Fibroblast of lung (primary cell): Measurements from ENCODE around the gene HOXA13. TPM values are rescaled to one million over a fixed set of nuclear protein-coding genes. Genes with fewer than 3 reads are reported as not detected.
A peak's percentile ranks its signal among the peaks of the same experiment; 100 is the strongest.

Experiments used
- DNase-seq, 2 donors: peaks; one replicate each; pipeline versions ENCODE4 v3.0.0 to v3.0.0-alpha.2; 2010; ENCODE audit warnings: low read depth in 2 of 2
- H2AFZ ChIP-seq: 2 replicates; pipeline ENCODE4 v1.5.1; 2012; ENCODE audit warnings: low read length, control low read depth, inconsistent platforms
- H3K27ac ChIP-seq: 2 replicates; pipeline ENCODE4 v1.5.1; 2011; ENCODE audit warnings: low read length, control low read depth; ENCODE audit not compliant: insufficient read depth
- H3K27me3 ChIP-seq: 2 replicates; pipeline ENCODE4 v1.5.1; 2011; ENCODE audit warnings: mild to moderate bottlenecking, low read length; ENCODE audit not compliant: control insufficient read depth, insufficient read depth
- H3K36me3 ChIP-seq: 2 replicates; pipeline ENCODE4 v1.5.1; 2011; ENCODE audit warnings: low read length; ENCODE audit not compliant: control insufficient read depth, insufficient read depth
- H3K4me1 ChIP-seq: 2 replicates; pipeline ENCODE4 v1.5.1; 2011; ENCODE audit warnings: low read length; ENCODE audit not compliant: control insufficient read depth, insufficient read depth; ENCODE audit errors: extremely low read depth
- H3K4me2 ChIP-seq: 2 replicates; pipeline ENCODE4 v1.5.1; 2011; ENCODE audit warnings: low read length, control low read depth; ENCODE audit not compliant: insufficient read depth; ENCODE audit errors: extremely low read depth
- H3K4me3 ChIP-seq, 4 experiments: fragments of 200-600 bp in 1 of 4; sonication (generic) in 1 of 4; replicated peaks in 1 of 4; 2 replicates each; pipeline ENCODE4 v1.5.1; 2011 to 2016; ENCODE audit warnings: low read length in 4 of 4, low read depth in 3 of 4, mild to moderate bottlenecking in 3 of 4, control low read depth in 2 of 4, inconsistent platforms in 1 of 4, mixed read lengths in 1 of 4; ENCODE audit not compliant: insufficient read depth in 1 of 4; ENCODE audit errors: control extremely low read depth in 1 of 4
- H3K79me2 ChIP-seq: 2 replicates; pipeline ENCODE4 v1.5.1; 2012; ENCODE audit warnings: mild to moderate bottlenecking, low read length, inconsistent platforms; ENCODE audit not compliant: control insufficient read depth, insufficient read depth
- H3K9ac ChIP-seq: 2 replicates; pipeline ENCODE4 v1.5.1; 2011; ENCODE audit warnings: mild to moderate bottlenecking, low read length, control low read depth; ENCODE audit not compliant: insufficient read depth
- H3K9me3 ChIP-seq: 2 replicates; pipeline ENCODE4 v1.5.1; 2012; ENCODE audit warnings: low read depth, low read length; ENCODE audit not compliant: control insufficient read depth, insufficient read depth
- H4K20me1 ChIP-seq: 2 replicates; pipeline ENCODE4 v1.5.1; 2011; ENCODE audit warnings: low read length; ENCODE audit not compliant: control insufficient read depth, insufficient read depth; ENCODE audit errors: extremely low read depth
- EZH2 ChIP-seq: IDR thresholded peaks from 2 replicates; pipeline ENCODE4 v1.5.1; 2012; ENCODE audit warnings: low read length, control low read depth, mild to moderate bottlenecking; ENCODE audit errors: missing control alignments
- polyA plus RNA-seq, 2 donors: library from polyadenylated mRNA; depleted of rRNA in 1 of 2; stranded (reverse) in 1 of 2; unstranded in 1 of 2; fragments of >200 nt; gene quantifications; 2 replicates each; pipeline ENCODE4 v1.2.1, GENCODE V29; 2011 to 2012; ENCODE audit warnings: missing spikeins in 1 of 2
- total RNA-seq: library from RNA; depleted of rRNA; stranded (reverse); fragments of >200 nt; gene quantifications from 2 replicates; pipeline ENCODE4 v1.2.1, GENCODE V29; 2014
- TF ChIP-seq, protein P1 (sequence below), 2 donors: IDR thresholded peaks in 1 of 2; conservative IDR thresholded peaks in 1 of 2; 1 replicate in 1 of 2; 2 replicates in 1 of 2; pipeline ENCODE4 v1.5.1; 2011 to 2012; ENCODE audit warnings: low read length in 2 of 2, control low read depth in 1 of 2, inconsistent platforms in 1 of 2, low read depth in 1 of 2, mild to moderate bottlenecking in 1 of 2

Gene HOXA13
- total and polyA plus RNA-seq, 2 donors (not counting 1 experiment from before 2014, with no cell fraction given): not detected

DNA sequence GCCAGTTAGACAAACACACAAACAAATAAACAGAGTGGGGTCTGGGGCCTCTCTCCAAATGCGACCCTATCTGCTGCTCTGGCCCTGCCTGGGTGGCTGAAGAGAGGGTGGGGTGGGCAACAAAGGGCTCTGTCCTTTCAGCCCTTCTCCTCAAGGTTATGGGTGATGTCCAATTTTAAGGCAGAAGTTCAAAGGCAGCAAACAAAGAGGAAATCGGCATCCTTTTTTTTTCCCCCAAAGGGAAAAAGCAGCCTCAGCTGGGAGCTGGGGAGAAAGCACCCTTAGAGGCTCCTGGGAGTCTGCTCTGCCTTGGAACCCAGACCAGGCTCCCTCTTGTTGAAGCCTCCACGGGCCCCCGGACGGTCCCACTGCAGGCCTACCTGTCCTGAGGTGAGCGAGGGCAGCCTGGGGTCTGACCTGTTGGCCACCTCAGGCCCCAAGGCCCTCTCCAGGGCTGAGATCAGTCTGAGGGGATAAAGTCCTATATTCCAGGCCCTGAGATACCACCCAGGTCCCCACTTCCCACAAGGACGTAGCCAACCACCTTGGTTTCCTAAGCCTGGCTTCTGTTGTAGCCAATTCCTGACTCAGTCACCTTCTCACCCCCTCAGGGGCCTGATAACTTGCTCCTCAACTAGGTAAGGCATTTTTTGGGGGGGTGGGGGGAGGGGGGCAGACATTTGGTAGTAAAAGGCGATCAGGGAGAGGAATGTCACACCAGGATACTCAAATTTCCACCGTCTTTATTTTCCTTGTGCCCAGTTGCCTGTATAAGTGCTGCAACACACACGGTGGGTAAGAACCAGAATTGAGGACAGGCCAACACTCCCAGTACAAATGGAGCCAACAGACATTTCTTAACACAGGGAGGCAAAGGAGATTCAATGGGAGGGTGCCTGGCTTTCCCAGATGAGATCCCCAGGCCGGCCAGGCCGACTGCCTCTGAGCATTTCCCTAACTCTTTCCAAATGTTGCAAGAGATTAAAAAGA lies 19.2 kb downstream of the HOXA13 start:
- H3K79me2 ChIP-seq: no peaks in the 10 kb centered on the region

DNA sequence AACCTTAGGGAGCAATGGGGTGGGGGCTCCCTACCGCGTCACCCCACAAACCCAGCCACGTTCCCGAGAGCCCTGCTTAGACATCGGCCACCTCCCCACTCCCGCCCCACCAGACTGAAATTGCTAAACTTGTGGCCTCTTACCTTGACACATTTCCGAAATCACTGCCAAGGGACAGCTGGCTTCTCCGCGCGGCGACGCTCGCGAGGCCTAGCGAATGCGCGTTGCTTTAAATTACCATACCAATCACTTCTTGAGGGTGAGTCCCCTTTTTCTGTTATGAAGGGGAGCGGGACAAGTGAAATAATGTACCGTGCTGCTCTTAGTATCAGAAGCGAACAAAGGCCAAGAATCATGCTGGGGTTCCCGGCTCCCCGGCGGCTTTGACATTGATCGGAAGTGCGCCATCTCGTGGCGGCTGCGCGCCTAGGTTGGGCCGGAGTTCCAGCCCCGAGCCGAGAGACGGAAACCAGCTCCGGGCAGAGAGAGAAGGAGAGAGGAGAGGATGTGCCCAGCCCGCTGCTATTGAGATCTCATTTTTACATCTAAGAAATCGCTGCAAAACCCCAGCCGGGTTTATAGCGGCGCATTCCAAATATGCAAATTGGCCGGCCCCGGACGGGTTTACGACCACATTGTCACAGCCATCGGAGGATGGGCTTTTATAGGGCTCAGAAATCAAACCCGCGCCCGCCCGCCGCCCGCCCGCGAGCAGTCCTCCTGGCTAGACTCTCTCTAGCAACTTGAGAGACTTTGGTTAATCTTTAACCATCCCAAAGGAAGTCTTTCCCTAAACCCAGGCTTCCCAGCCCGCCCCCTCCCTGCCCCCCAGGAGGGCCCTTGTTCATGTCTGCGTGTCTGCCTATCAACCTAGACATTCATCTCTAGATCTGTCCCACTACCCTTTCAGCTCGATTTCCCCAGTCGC lies 20.1 kb downstream of the HOXA13 start:
- Histone ChIP-seq H3K9ac (no peak overlapping the region), H3K27ac (no peak overlapping the region), H4K20me1 (no peaks in the 10 kb centered on the region), H3K4me2 (peak overlapping the region; percentile 39), H3K9me3 (no peaks in the 10 kb centered on the region), H3K27me3 (peaks cover 53% of the 10 kb centered on the region), H3K4me3 (peak overlapping the region in 2 of 4 experiments; percentile 22 to 31), H3K36me3 (no peaks in the 10 kb centered on the region), H3K79me2 (no peaks in the 10 kb centered on the region), H3K4me1 (no peaks in the 10 kb centered on the region), H2AFZ (no peak overlapping the region)
- TF ChIP-seq, protein P1, sequence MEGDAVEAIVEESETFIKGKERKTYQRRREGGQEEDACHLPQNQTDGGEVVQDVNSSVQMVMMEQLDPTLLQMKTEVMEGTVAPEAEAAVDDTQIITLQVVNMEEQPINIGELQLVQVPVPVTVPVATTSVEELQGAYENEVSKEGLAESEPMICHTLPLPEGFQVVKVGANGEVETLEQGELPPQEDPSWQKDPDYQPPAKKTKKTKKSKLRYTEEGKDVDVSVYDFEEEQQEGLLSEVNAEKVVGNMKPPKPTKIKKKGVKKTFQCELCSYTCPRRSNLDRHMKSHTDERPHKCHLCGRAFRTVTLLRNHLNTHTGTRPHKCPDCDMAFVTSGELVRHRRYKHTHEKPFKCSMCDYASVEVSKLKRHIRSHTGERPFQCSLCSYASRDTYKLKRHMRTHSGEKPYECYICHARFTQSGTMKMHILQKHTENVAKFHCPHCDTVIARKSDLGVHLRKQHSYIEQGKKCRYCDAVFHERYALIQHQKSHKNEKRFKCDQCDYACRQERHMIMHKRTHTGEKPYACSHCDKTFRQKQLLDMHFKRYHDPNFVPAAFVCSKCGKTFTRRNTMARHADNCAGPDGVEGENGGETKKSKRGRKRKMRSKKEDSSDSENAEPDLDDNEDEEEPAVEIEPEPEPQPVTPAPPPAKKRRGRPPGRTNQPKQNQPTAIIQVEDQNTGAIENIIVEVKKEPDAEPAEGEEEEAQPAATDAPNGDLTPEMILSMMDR (conservative IDR thresholded peaks at IDR 0.05 in 1 of 2, IDR thresholded peaks at IDR 0.05 in 1 of 2; ENCODE audit: low read depth in 1 of 2, low read length in 2 of 2): peak; percentile 77 to 78
- TF ChIP-seq EZH2: peak; percentile 48
- DNase-seq: peak; percentile 23 to 56

More for the DNA sequence above, 19.2 kb downstream of the HOXA13 start:
- H3K4me3 ChIP-seq: no peak overlapping the region
- H3K9me3 ChIP-seq: no peaks in the 10 kb centered on the region
- no peak overlapping the region for H3K4me2 ChIP-seq
- H2AFZ ChIP-seq: no peak overlapping the region
- no peak overlapping the region for H3K9ac ChIP-seq
- H3K27me3 ChIP-seq: peaks cover 54% of the 10 kb centered on the region
- H3K36me3 ChIP-seq: no peaks in the 10 kb centered on the region
- TF ChIP-seq, protein P1 (conservative IDR thresholded peaks at IDR 0.05 in 1 of 2, IDR thresholded peaks at IDR 0.05 in 1 of 2; ENCODE audit: low read depth in 1 of 2, low read length in 2 of 2): no peak
- no peak for TF ChIP-seq EZH2
- no peak overlapping the region for H3K27ac ChIP-seq
- H4K20me1 ChIP-seq: no peaks in the 10 kb centered on the region
- DNase-seq: no peak
- H3K4me1 ChIP-seq: no peaks in the 10 kb centered on the region

GRCh38 chr7:27179030-27179429 lies 20.9 kb downstream of the HOXA13 start:
- no peak overlapping the region for H3K4me3 ChIP-seq
- H3K27me3 ChIP-seq: peaks cover 54% of the 10 kb centered on the region
- no peak overlapping the region for H3K9ac ChIP-seq
- H2AFZ ChIP-seq: no peak overlapping the region
- TF ChIP-seq, protein P1 (conservative IDR thresholded peaks at IDR 0.05 in 1 of 2, IDR thresholded peaks at IDR 0.05 in 1 of 2; ENCODE audit: low read depth in 1 of 2, low read length in 2 of 2): no peak
- TF ChIP-seq EZH2: no peak
- H3K4me2 ChIP-seq: peak overlapping the region; percentile 39
- no peak for DNase-seq
- no peaks in the 10 kb centered on the region for H4K20me1 ChIP-seq
- no peaks in the 10 kb centered on the region for H3K36me3 ChIP-seq
- no peaks in the 10 kb centered on the region for H3K79me2 ChIP-seq
- H3K4me1 ChIP-seq: no peaks in the 10 kb centered on the region
- no peak overlapping the region for H3K27ac ChIP-seq
- no peaks in the 10 kb centered on the region for H3K9me3 ChIP-seq
